ENCODE measurements around the gene RAN. TPM values are rescaled to one million over a fixed set of nuclear protein-coding genes. Genes with fewer than 3 reads are reported as not detected.
"Not testable (repeated sequence)": the region's sequence is repeated elsewhere in the genome, so short reads cannot be mapped to it uniquely, and the experiment has no call there.

RAN gene
- total and polyA plus RNA-seq, 7 donors = 302 to 1,341 (median 369) TPM

- intact Hi-C loops (cut with DNase I) = no loop called here
Measured at GRCh38 chr12:130904064-130904463, 32.2 kb downstream of the RAN start.

GRCh38 chr12:130904936-130905455 is 33.1 kb downstream of the RAN start:
- H3K4me1 ChIP-seq; H3K36me3 ChIP-seq (ENCODE audit: insufficient read depth in 1 of 2, low read depth in 1 of 2); H3K27me3 ChIP-seq (ENCODE audit: insufficient read depth in 3 of 3, low read length in 2 of 3); DNase-seq; H3K9me3 ChIP-seq; intact Hi-C loops (cut with DNase I); H3K4me3 ChIP-seq; ATAC-seq; H3K27ac ChIP-seq: not testable (repeated sequence)
- 85 to 91% (median 90%) methylated on average over 18 to 31 of the region's 31 CpGs for WGBS, 3 donors

More at GRCh38 chr12:130904064-130904463, 32.2 kb downstream of the RAN start:
- Histone ChIP-seq H3K4me1 (no peaks in the 10 kb centered on the region), H3K4me3 (no peak overlapping the region), H3K27ac (no peak overlapping the region), H3K36me3 (ENCODE audit: insufficient read depth in 1 of 2, low read depth in 1 of 2) (no peaks in the 10 kb centered on the region), H3K9me3 (no peaks in the 10 kb centered on the region), H3K27me3 (ENCODE audit: insufficient read depth in 3 of 3, low read length in 2 of 3) (no peaks in the 10 kb centered on the region)
- no peak for TF ChIP-seq CTCF (IDR thresholded peaks at IDR 0.05)
- WGBS, 3 donors = 76 to 82% (median 78%) methylated on average over 2 of the region's 2 CpGs
- ATAC-seq (no peak), DNase-seq (no peak)

- intact Hi-C loops (cut with DNase I) = no loop called here
- no peak for TF ChIP-seq CTCF (IDR thresholded peaks at IDR 0.05)
- Histone ChIP-seq H3K9me3 (peaks cover 13% of the 10 kb centered on the region), H3K4me3 (no peak overlapping the region), H3K27ac (no peak overlapping the region), H3K36me3 (ENCODE audit: insufficient read depth in 1 of 2, low read depth in 1 of 2) (no peaks in the 10 kb centered on the region), H3K27me3 (ENCODE audit: insufficient read depth in 3 of 3, low read length in 2 of 3) (no peaks in the 10 kb centered on the region), H3K4me1 (no peaks in the 10 kb centered on the region)
- ATAC-seq = no peak
- DNase-seq = no peak
- 77 to 83% (median 79%) methylated on average over 4 of the region's 4 CpGs for WGBS, 3 donors
Measured at GRCh38 chr12:130909111-130909510, 37.2 kb downstream of the RAN start.

GRCh38 chr12:130911193-130911592 is 39.3 kb downstream of the RAN start:
- WGBS, 3 donors = 0 to 40% (median 39%) methylated on average over 1 of the region's 1 CpG
- H3K4me1 ChIP-seq = no peaks in the 10 kb centered on the region
- H3K9me3 ChIP-seq = peaks cover 13% of the 10 kb centered on the region
- H3K36me3 ChIP-seq (ENCODE audit: insufficient read depth in 1 of 2, low read depth in 1 of 2) = no peaks in the 10 kb centered on the region
- H3K4me3 ChIP-seq = no peak overlapping the region
- H3K27me3 ChIP-seq (ENCODE audit: insufficient read depth in 3 of 3, low read length in 2 of 3) = no peaks in the 10 kb centered on the region
- DNase-seq (no peak), ATAC-seq (no peak)
- no peak overlapping the region for H3K27ac ChIP-seq
- intact Hi-C loops (cut with DNase I) = loop anchor here in 1 of 2 donors (10.0 kb wide), 1 partner anchor 914 kb away; the partner anchor contains the start of gene MMP17
- no peak for TF ChIP-seq CTCF (IDR thresholded peaks at IDR 0.05)

- ATAC-seq = no peak
- DNase-seq = no peak
- Histone ChIP-seq H3K27ac (no peak overlapping the region), H3K4me3 (no peak overlapping the region), H3K4me1 (no peaks in the 10 kb centered on the region), H3K27me3 (ENCODE audit: insufficient read depth in 3 of 3, low read length in 2 of 3) (peaks cover 0 to 4% (median 0%) of the 10 kb centered on the region in 3 donors), H3K9me3 (peaks cover 13% of the 10 kb centered on the region), H3K36me3 (ENCODE audit: insufficient read depth in 1 of 2, low read depth in 1 of 2) (no peaks in the 10 kb centered on the region)
- TF ChIP-seq CTCF (IDR thresholded peaks at IDR 0.05) = no peak
- intact Hi-C loops (cut with DNase I) = loop anchor here in 1 of 2 donors (10.0 kb wide), 1 partner anchor 913 kb away; the partner anchor contains the start of gene MMP17
Measured at GRCh38 chr12:130911933-130912332, 40.1 kb downstream of the RAN start.
